GM11168 (cell line): ENCODE data around the gene KCNIP3.
"Not testable (repeated sequence)": the region's sequence is repeated elsewhere in the genome, so short reads cannot be mapped to it uniquely, and the experiment has no call there.

Source experiments
- in situ Hi-C: fragments of 300-500 bp; cut with MboI; formaldehyde crosslinking; loops from one replicate; pipeline ENCODE4 v1.12.0; 2022; ENCODE audit warnings: low sequenced_read_pairs; ENCODE audit not compliant: unreplicated experiment

The KCNIP3 gene

GRCh38 chr2:95345081-95345562 is 48.0 kb downstream of the KCNIP3 start:
- in situ Hi-C loops, result no loop called here

- in situ Hi-C loops, result no loop called here
These were observed 48.5 kb downstream of the KCNIP3 start for GRCh38 chr2:95345563-95346230.

- in situ Hi-C loops, result no loop called here
These were observed 49.1 kb downstream of the KCNIP3 start for GRCh38 chr2:95346231-95346737.

- in situ Hi-C loops, result no loop called here
These were observed 49.9 kb downstream of the KCNIP3 start for GRCh38 chr2:95346738-95347671.

GRCh38 chr2:95347681-95348608 is 50.8 kb downstream of the KCNIP3 start:
- in situ Hi-C loops, result no loop called here

- in situ Hi-C loops, result no loop called here
These were observed 51.7 kb downstream of the KCNIP3 start for GRCh38 chr2:95348609-95349567.

- in situ Hi-C loops, result no loop called here
These were observed 52.6 kb downstream of the KCNIP3 start for GRCh38 chr2:95349568-95350322.

GRCh38 chr2:95350368-95350767 is 53.2 kb downstream of the KCNIP3 start:
- in situ Hi-C loops, result no loop called here

- in situ Hi-C loops, result no loop called here
These were observed 53.8 kb downstream of the KCNIP3 start for GRCh38 chr2:95350774-95351597.

GRCh38 chr2:95351598-95351915 is 54.4 kb downstream of the KCNIP3 start:
- in situ Hi-C loops, result no loop called here

- in situ Hi-C loops, result no loop called here
These were observed 55.3 kb downstream of the KCNIP3 start for GRCh38 chr2:95352310-95353054.

- in situ Hi-C loops, result no loop called here
These were observed 56.0 kb downstream of the KCNIP3 start for GRCh38 chr2:95353055-95353575.

- in situ Hi-C loops, result no loop called here
These were observed 56.7 kb downstream of the KCNIP3 start for GRCh38 chr2:95353613-95354468.

- in situ Hi-C loops, result no loop called here
These were observed 57.3 kb downstream of the KCNIP3 start for GRCh38 chr2:95354469-95354901.

- in situ Hi-C loops, result no loop called here
These were observed 57.8 kb downstream of the KCNIP3 start for GRCh38 chr2:95354925-95355324.

- in situ Hi-C loops, result not testable (repeated sequence)
These were observed 58.3 kb downstream of the KCNIP3 start for GRCh38 chr2:95355486-95355885.
